HG02943 (cell line): ENCODE measurements around the gene ANKRD2.

Experiments used
- ATAC-seq: cut with Tn5 transposase; IDR thresholded peaks from one replicate; pipeline ENCODE4 v1.9.1; 2021; ENCODE audit warnings: mild to moderate bottlenecking, low read depth, moderate library complexity; ENCODE audit not compliant: unreplicated experiment

Gene ANKRD2

GRCh38 chr10:97590748-97591495 lies 18.3 kb downstream of the ANKRD2 start:
- no peak for ATAC-seq

- ATAC-seq = no peak
These were observed 20.8 kb downstream of the ANKRD2 start for GRCh38 chr10:97593421-97593820.

DNA sequence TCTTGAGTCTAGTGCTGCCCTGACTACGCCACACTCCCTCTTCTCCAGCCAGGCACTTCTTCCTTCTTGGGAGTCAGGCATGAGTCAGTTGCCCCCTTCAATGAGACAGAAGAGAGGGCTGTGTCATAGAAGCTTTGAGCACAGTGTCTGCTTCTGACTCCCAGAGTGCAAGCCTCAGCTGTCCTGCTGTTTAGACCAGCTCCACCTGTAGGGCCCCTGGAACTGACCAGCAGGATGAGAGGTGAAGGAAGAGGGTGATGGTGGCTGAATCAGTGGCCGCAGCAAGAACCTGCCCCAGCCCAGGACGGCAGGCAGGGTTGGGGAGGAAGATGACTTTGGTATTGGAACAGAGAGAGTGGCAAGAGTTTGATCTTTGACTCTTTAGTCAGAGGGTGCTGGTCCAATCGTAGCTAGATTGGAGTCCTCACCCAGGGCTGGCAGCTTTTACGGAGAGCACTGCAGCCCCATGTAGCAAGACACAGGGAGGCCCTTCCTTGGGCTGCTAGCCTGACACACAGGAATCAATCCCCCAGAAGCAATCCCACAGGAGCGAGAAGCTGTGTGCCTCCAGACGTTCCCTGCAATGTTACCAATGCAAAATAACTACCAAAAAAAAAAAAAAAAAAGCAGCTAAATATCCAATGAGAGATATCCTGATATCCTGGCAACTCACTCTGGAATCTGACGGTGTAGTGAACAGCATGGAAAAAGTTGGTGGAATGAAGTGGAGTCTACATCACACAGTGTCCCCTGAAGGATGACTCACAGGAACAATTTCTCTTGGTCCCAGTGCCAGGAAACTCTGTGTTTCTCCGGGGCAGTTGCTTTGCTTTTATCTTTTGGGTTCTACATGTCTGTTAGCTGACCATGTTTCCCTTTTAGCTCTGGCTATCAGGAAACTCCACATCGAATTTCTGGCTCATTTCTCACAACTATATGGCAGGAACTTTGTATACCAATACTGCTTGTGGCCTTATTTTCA lies 23.8 kb downstream of the ANKRD2 start:
- no peak for ATAC-seq

- no peak for ATAC-seq
These were observed 25.2 kb downstream of the ANKRD2 start for GRCh38 chr10:97597778-97598177.

DNA sequence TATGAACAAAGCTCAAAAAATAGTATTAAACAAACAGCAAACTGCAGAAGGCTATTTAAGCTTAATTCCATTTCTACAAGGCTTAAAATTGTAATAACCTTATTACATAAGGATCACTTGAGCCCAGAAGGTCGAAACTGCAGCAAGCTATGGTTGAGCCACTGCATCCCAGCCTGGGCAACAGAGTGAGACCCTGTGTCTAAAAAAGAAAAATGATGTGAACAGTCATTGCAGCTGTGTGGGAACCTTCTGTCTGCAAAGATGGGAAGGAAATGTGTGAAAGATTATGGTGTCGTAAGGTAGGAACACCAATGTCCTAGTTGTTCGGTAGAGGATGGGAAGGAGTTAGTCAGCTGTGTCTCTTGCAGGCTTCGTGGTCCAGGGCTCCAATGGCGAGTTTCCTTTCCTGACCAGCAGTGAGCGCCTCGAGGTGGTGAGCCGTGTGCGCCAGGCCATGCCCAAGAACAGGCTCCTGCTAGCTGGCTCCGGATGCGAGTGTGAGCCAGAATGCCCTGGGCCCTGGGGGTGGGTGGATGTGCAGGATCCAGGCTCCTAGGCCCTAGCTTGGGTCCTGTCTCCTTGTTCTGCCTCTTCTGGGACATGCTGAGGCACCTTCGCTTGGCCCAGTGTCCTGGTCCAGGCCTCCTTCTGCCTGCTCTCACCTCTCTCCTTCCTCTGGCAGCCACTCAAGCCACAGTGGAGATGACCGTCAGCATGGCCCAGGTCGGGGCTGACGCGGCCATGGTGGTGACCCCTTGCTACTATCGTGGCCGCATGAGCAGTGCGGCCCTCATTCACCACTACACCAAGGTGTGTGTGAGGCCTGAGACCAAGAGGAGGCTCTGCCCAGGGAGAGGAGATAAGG lies 26.1 kb downstream of the ANKRD2 start:
- ATAC-seq = no peak

- ATAC-seq = no peak
These were observed 26.7 kb downstream of the ANKRD2 start for GRCh38 chr10:97599272-97599619.

DNA sequence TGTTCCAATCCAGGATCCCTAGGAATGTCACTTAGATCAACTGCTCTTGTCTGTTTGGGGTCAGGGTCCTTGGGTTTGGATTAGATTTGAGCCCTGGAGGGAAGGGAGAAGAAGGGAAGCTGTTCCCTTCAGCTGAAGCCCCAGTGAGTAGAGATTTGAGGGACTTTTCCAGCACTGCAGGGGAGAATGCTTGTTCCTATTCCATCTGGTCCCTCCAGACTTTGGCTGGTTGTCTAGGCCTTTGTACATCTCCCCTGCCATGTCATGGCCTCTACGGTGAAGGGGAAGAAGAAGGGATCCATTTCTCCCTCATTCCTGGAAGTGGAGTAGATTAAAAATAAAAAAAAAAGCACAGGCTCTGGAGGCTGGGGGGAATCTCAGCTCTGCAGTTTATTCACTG lies 28.0 kb downstream of the ANKRD2 start:
- no peak for ATAC-seq

- no peak for ATAC-seq
These were observed 29.0 kb downstream of the ANKRD2 start for GRCh38 chr10:97601268-97602215.

DNA sequence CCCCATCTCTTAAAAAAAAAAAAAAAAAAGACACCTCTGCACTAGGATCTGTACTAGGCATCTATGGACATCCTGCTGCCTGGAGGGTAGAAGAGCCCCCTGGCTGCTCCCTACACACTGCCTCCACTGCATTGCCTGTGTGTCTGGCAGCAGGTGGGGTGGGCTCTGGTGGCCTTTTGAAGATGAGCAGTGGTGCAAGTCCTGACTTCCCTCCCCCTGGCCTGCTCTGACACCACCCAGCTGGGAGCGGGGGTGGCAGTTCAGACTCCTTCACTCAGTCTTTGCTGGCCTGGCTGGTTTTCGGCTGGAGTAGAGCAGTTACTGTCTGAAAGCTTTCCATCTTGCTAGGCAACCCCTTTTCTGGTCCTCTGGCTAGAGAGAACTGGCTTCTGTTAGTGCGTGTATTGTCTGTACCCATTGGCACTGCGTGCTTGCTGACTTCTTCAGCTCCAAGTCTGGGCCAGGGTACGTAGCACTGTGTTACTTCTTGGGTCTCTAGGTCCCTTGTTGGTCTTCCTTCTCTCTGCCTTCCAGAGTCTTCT lies 34.6 kb downstream of the ANKRD2 start:
- no peak for ATAC-seq

- no peak for ATAC-seq
These were observed 36.5 kb downstream of the ANKRD2 start for GRCh38 chr10:97608991-97609561.

DNA sequence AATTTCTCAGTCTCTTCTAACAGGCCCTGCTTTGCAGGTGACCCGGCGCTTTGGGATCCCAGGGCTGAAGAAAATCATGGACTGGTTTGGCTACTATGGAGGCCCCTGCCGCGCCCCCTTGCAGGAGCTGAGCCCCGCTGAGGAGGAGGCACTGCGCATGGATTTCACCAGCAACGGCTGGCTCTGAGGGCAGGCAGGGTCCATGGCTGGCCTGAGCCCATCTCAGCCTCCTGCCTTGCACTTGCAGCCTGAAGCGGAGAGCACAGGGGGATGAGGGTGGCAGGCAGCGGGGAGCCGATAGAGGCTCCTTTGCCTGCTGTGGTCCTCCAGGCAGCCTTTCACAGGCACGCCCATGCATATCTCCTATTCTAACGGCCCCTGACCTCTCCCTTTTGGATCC lies 38.9 kb downstream of the ANKRD2 start:
- no peak for ATAC-seq

DNA sequence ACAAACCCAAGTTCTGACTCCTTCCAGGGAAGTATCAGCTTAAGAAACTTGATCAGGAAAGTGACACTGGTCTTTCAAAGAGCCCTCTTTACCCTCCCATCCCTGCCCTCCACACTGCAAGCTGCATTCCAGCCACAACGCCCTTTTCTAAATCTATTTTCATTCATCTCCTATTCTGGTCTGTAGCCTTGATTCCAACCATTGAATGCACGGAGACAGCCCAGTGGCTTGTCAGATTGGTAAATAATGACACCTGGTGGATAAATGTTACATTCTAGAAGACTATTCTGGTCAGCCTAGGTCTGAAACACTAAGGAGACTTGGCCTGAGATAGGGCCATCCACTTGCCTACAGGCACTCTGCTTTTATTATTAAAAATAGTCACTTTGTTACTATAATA lies 39.8 kb downstream of the ANKRD2 start:
- ATAC-seq = no peak

DNA sequence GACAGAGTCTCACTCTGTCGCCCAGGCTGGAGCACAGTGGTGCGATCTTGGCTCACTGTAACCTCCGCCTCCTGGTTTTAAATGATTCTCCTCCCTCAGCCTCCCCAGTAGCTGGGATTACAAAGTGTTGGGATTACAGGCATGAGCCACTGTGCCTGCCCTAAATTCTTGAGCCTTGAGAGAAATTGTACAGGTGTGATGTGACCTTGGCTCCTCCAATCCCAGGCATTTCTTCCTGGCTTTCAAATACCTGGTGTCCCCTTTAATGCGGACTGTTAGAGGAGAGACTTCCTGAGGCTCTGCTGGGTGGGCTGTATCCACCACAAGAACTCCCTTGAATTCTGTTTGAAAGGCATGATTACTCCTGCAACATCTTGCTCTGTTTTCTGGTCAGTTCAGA lies 45.7 kb downstream of the ANKRD2 start:
- no peak for ATAC-seq

DNA sequence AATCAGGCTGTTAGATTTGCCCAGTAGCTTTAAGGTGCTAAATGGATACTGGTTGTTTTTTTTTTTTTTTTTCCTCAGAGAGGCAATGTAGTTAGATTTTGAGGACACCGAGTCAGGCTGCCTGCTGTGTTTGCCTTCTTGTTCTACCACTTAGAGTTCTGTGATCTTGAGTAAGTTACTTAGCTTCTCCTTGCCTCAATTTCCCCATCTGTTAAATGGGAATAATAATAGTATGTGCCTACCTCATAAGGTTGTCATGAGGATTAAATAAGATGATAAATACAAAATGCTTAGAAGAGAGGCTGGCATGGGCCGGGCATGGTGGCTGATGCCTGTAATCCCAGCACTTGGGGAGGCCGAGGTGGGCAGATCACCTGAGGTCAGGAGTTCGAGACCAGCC lies 46.2 kb downstream of the ANKRD2 start:
- ATAC-seq = no peak

GRCh38 chr10:97623277-97623676 lies 50.7 kb downstream of the ANKRD2 start:
- ATAC-seq = no peak

DNA sequence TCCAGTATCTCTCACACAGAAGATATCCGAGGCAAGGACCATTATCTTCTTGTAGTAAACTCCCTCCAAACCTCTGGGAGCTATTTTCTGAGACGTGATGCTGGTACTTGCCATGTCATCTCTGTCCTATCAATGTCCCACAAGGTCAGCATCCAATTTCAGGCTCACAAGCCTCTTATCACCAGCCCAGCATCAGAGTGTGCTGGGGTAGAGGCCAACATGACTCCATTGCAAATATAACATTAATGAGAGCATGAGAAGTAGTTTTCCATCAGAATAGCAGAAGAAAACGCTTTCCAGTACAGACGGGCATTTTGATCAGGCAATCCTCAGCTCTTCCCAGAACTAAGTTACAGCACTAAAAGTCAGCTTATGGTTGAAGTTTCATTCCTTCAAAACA lies 55.2 kb downstream of the ANKRD2 start:
- ATAC-seq = no peak

- no peak for ATAC-seq
These were observed 55.6 kb downstream of the ANKRD2 start for GRCh38 chr10:97628228-97628627.

- ATAC-seq = no peak
These were observed 56.7 kb downstream of the ANKRD2 start for GRCh38 chr10:97629289-97629688.

- no peak for ATAC-seq
These were observed 58.5 kb downstream of the ANKRD2 start for GRCh38 chr10:97631098-97631497.
